HG03095 (cell line): ENCODE measurements around the gene IFNL2.
"Not testable (repeated sequence)": the region's sequence is repeated elsewhere in the genome, so short reads cannot be mapped to it uniquely, and the experiment has no call there.

Source experiments
- ATAC-seq: cut with Tn5 transposase; IDR thresholded peaks from one replicate; pipeline ENCODE4 v1.9.1; 2021; ENCODE audit warnings: moderate library complexity; ENCODE audit not compliant: unreplicated experiment

Gene IFNL2

DNA sequence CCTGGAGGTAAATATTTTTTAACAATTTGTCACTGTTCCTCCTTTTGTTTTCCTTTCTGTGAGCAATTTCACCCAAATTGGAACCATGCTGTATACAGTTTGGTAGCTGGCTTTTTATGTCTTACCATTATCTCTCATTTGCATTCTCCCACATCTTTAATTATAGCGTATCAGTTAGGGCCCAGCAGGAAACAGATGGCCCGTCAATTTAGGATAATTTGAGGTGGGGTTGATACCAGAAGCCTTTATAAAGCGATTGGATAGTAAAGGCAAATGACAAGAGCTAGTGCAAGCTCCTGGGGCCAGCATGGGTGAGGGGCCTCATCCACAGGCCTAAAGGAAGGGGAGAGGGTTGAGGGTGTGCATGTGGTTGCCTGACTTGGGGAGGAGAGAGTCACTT, 15.7 kb upstream of the IFNL2 start:
- ATAC-seq, result no peak

DNA sequence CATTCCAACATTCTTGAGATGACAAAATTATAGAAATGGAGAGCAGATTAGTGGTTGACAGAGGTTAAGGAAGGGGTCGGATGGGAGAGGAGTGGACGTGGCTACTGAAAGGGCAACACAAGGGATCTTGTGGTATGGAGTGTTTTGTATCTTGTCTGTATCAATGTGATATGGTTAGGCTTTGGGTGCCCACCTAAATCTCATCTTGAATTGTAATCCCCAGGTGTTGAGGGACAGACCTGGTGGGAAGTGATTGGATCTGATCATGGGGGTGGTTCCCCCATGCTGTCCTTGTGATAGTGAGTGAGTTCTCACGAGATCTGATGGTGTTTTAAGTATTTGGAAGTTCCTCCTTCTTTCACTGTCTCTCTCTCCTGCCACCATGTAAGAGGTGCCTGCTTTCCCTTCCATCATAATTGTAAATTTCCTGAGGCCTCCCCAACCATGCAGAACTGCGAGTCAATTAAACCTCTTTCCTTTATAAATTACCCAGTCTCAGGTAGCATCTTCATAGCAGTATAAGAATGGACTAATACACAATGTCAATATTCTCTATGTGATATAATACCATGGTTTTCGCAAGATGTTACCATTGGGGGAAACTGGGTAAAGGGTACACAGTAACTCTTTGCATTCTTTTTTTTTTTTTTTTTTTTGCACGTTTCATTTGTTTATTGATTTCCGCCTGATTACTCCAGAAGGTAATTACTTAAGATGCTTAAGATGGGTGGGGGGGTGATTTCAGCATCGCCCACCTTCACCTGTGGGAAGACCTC, 14.6 kb upstream of the IFNL2 start:
- no peak for ATAC-seq

DNA sequence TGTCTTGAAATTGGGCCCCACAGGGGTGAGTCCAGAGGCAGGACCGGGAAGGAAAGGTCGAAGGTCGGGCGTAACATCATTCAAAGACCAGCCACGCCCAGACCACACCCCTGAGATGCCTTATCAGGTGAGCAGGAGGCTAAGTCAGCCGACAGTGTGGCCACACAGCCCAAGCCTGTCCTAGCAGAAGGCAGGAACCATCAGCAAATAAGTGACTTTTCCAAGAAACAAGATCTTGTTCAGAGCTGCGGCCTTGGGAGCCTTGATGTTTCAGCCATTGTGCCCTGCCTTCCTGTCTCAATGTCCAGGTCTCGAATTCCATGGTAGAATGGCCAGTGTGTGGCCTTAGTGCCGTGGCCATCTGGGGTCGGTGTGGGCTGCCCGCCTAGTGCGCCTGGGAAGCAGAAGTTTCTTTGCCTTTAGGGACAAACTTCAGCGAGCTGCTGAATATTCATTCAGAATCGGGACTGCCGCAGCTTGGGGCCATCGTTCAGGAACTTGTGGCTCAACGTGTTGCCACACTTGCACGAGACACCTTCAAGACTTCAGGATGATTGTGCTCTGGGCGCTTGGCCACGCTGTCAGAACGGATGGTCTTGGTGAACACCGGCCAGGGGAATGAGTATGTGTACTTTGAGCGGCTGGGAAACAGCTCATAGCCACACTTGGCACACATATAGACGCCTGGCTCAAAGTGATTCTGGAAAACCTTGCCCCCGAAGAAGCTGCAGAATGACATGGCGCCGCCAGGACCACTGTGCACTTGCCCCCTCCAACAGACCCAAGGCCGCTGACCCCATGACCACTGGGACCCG, 13.5 kb upstream of the IFNL2 start:
- no peak for ATAC-seq

DNA sequence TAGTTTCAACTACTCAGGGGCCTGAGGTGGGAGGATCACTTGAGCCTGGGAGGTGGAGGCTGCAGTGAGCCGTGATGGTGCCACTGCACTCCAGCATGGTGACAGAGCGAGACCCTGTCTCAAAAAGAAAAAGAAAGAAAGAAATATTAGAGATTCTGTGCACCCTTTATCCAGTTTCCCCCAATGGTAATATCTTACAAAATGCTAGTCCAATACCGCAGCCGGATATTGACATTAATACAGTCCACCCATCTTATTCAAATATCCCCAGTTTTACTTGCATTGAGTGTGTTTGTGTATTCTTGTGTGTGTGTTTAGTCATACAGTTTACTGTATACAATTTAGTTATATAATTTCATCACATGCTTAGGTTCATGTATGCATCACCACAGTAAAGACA, 11.0 kb upstream of the IFNL2 start:
- no peak for ATAC-seq

DNA sequence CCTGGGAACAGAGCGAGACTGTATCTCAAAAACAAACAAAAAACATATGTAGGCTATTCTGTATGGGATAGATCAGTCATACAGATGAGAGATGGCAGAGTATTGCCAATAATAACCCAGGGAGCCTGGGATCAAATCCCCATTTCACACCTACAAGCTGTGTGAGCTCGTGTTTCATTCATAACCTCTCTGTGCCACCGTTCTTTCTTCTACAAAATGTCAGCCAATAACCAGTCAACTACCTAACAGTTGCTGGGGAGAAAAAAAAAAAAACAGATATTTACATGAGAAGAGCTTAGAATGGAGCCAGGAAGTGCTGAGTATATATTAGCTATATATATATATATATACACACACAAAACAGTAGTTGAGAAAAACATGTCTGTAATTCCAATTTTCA, 6.5 kb upstream of the IFNL2 start:
- no peak for ATAC-seq

DNA sequence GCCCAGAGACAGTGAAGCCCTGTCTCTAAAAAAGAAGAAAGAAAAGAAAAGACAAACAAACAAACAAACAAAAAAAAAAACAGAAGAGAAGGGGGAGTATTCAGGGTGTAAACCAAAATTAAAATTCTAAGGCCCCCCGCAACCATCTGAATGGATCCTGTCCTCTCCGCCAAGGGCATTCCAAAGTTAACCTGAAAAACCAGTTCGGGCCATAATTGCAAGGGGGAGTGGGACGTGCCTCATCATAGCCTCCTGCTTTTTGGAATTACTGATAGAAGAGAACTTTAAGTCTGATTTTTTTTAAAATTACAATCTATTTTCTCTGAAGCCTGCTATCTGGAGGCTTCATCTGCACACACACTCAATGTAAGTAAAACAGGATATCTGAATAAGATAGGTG, 5.7 kb upstream of the IFNL2 start:
- no peak for ATAC-seq

DNA sequence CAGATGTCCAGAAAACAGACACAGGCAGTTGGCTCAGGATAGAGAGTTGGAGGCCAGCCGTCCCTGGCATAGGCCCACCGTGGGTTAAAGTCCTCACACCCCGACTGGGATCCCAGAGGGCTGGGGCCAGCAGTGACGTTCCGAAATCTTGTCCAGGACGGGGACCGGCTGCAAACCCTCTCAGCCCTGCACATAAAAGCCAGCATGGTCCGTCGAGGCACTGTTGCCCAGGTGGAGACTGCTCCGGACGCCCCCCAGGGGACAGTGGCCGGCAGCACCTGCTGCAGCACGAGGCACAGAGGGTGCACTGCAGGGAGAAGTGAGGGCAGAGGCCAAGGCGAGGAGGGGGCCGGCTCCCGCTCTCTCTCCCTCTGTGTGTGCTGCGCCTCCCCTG, 4.3 kb upstream of the IFNL2 start:
- no peak for ATAC-seq

DNA sequence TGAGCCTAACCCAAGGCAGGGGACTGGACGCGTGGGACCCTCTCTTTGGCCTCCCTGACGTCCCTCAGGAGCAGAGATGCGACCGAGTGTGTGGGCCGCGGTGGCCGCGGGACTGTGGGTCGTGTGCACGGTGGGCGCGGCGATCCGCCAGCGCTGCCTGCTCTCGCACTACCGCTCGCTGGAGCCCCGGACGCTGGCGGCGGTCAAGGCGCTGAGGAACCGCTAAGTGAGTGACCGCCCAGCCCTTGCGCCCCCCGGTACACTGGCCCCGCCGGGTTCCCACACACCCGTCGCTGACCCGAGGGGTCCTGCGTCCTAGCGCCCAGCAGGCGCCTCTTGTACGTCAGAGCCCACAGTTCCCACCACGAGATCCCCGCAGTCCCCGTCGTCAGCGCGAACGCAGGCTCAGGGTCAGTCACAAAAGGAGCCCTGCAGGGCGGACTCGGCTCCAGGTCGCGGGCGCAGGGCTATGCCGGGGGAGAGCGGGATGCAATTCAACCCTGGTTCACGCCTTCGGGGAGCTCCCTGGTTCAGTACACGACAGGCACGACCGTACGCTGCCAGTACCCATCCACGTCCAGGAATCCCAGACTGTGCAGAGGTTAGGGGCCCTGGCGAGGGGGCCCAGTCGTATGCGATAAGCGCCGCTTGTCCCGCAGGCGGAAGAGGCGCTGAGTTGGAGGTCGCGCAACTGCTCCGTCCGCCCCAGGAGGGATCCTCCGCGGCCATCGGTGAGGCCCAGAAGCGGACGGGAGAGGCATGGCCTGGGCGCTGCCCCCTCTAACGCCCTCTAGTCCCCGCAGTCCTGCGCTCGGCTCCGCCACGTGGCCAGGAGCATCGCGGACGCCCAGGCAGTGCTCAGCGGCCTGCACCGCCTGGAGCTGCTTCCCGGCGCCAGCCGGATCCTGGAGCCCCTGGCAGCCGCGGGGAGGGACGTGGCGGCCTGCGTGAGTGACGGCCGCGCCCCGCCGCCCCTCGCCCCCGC, 3.6 kb upstream of the IFNL2 start:
- ATAC-seq, result no peak

DNA sequence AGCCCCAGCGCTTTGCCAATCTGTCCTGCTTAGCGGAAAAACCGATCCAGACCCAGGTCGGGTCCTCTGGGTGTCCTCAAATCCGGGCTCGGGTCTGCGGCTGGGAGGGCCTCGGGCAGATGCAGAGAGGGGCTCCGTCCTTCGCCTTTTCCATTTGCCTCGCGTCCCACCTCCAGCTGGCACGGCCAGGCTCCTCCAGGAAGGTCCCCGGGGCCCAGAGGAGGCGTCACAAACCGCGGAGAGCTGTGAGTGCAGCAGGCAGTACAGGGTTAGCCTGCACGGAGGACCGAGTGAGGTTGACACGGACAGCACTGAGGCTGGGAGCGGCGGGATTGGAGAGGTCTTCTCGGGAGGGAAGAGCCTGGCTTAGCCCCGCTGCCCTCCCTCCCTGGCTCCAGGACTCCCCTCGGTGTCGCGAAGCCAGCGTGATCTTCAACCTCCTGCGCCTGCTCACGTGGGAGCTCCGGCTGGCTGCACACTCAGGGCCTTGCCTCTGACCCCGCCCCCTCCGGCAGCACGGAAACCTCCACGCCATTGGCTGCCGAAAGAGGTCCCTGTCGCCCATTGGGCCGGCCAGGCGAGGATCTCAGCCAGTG, 2.8 kb upstream of the IFNL2 start:
- ATAC-seq, result no peak

DNA sequence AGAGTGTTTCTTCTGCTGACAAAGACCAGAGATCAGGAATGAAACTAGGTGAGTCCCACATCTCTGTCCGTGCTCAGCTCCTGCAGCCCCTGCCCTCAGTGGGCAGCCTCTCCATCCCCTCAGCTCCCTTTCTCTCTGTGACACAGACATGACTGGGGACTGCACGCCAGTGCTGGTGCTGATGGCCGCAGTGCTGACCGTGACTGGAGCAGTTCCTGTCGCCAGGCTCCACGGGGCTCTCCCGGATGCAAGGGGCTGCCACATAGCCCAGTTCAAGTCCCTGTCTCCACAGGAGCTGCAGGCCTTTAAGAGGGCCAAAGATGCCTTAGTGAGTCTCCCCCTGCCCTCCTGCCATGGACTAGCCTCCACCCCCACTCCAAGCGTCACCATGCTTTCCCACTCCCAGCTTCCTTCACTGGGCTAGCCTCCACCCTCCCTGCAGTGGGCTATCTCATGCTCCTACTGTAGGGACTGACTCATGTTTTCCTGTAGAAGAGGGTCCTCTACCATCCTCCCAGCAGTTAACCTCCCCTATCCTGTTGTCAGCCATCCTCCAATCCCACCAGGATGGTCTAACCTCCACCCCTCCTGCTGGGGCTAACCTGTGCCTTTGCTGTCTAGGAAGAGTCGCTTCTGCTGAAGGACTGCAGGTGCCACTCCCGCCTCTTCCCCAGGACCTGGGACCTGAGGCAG, 481 bp downstream of the IFNL2 start:
- not testable (repeated sequence) for ATAC-seq

DNA sequence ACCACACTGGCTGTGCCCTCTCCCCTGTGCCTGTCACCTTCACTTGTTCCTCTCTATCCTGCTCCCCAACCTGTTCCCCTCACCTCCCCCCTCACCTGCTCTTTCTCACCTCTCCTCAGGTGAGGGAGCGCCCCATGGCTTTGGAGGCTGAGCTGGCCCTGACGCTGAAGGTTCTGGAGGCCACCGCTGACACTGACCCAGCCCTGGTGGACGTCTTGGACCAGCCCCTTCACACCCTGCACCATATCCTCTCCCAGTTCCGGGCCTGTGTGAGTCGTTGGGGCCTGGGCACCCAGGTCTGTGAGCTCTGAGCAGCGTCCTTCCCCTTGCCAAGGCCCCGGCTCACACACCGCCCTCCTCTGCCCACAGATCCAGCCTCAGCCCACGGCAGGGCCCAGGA, 1.2 kb downstream of the IFNL2 start:
- ATAC-seq, result not testable (repeated sequence)

DNA sequence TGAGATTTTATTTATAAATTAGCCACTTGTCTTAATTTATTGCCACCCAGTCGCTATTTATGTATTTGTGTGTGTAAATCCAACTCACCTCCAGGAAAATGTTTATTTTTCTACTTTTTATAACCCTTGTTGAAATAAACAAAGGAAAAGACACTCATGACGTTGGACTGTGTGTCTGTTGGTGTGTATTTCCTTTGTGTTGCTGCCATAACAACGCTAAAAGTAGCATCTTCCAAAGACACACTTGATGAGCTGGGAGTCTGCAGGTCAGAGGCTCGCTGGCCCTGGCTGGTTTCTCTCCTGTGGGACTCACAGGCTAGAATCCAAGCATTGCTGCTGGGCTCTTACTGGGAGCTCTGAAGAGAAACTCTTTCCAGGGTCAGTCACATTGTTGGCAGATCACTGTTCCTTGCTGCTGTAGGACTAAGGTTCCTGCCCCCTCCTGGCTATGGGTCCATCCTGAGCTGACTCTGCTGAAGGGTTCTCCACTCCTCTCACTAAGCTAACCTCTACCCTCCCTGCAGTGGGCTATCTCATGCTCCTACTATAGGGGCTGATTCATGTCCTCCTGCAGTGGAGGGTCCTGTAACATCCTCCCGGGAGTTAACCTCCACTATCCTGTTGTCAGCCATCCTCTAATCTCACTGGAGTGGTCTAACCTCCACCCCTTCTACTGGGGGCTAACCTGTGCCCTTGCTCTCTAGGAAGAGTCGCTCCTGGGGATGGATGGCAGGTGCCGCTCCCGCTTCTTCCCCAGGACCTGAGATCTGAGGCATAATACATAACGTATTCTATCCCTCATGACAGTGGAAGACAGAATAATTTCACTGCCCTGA, 2.1 kb downstream of the IFNL2 start:
- ATAC-seq, result no peak

DNA sequence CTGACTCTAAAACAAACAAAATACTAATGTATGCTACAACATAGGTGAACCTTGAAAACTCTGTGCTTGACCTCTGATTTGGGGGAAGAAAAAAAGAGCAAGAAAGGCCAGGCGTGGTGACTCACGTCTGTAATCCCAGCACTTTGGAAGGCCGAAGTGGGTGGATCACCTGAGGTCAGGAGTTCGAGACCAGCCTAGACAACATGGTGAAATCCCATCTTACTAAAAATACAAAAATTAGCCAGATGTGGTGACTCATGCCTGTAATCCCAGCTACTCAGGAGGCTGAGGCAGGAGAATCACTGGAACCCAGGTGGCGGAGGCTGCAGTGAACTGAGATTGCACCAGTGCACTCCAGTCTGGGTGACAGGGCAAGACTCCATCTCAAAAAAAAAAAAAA, 5.7 kb downstream of the IFNL2 start:
- not testable (repeated sequence) for ATAC-seq

DNA sequence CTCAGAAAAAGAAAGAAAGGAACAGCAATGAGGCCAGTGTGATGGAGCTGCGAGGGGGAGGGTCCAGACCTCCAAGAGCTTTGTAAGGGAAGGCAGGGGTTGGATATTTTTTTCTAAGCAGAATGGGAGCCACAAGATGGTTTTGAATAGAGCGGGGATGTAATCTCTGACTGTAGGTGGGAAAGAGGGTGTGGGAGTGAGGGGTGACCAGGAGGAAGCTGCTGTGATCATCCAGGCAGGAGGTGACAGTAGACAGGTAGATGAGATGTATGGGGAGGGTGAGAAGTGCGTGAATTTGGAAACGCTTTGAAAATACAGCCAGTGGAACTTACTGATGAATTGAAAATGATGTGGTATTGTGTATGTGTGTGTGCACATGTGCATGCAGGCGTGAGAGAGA, 7.4 kb downstream of the IFNL2 start:
- ATAC-seq, result no peak

DNA sequence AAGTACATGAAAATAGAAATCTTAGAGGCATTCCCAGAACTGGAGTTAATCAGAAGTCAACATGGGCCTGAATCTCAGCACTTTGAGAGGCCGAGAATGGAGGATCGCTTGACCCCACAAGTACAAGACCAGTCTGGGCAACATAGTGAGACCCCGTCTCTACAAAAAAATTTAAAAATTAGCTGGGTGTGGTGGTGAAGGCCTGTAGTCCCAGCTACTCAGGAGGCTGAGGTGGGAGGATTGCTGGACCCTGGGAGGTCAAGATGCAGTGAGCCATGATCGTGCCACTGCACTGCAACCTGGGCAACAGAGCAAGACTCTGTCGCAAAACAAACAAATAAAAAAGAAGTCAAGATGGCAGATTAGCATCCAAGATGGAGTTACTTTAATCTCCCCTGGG, 8.5 kb downstream of the IFNL2 start:
- no peak for ATAC-seq

DNA sequence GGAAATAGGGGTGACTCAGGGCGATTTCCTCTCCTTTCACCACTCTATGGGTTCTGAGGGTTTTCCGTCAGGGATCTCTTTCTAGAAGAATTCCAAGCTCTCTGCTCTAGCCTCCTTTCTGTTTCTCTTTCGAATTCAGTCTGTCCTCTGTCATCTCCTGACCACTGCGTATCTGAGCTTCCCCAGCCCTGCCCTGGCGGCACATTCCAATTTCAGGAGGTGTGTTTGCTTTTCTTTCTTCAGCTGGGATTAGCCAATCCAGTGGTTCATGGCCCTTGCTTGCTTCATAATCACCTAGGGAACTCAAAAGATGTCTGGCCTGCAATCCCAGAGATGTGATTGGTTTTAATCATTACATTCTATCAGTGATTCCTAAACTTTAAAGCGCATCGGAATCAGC, 9.4 kb downstream of the IFNL2 start:
- no peak for ATAC-seq

DNA sequence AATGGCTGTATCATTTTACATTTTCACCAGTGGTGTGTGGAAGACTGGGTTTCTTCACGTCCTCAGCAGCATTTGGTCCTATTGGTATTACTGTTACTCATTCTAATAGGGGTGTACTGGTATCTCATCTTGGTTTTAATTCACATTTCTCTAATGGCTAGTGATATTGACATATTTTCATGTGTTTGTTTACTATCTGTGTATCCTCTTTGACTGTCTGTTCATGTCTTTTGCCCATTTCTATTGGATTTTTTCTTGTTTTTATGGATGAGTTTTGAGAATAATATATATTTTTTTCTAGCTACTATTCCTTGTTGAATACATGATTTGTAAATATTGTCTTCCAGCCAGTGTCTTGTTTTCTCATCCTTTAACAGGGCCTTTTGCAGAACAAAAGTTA, 13.8 kb downstream of the IFNL2 start:
- no peak for ATAC-seq

DNA sequence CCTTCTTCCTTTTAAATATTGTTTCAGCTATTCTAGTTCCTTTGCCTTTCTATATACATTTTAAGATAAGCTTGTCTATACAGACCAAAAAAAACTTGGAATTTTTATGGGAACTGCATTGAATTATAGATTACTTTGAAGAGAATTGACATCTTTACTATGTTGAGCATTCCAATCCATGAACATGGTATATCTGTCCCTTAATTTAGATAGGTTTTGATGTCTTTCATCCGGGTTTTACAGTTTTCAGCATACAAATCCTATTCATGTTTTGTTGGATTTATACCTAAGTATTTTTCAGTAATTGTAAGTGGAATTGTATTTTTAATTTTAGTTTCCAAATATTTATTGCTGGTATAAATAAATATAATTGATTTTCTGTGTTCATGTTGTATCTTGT, 15.8 kb downstream of the IFNL2 start:
- ATAC-seq, result no peak

DNA sequence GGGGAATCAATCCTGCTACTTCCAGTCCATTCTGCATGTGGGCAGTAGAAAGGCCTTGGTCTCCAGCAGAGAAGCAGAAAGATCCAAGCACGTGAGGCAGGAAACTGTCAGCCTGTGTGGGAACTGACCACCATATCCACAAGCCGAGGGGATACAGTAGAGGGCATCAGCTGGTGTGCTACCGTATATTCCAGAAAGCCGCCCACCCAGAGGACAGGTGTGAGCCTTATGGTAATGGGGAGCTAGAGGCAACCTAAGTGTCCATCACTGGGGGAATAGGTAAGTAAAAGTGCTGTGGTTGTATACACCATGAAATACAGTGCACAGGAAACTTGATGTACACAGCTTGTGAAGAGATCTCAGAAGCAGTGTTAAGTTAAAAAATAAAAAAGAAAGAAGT, 25.2 kb downstream of the IFNL2 start:
- ATAC-seq, result no peak
